HG02623 (cell line): ENCODE data around the gene ZEB2.

Source experiments
- ATAC-seq: cut with Tn5 transposase; IDR thresholded peaks from one replicate; pipeline ENCODE4 v1.9.1; 2021; ENCODE audit warnings: moderate library complexity; ENCODE audit not compliant: unreplicated experiment

The ZEB2 gene

GRCh38 chr2:144519934-144520731 lies at the start of gene ZEB2:
ZEB2 (minus strand) TSS chr2:144520119; CDS start chr2:144517350, 2,769 bp downstream.
- ATAC-seq: no peak

GRCh38 chr2:144567745-144568144 lies 47.8 kb upstream of the ZEB2 start:
- no peak for ATAC-seq

GRCh38 chr2:144566448-144566847 lies 46.5 kb upstream of the ZEB2 start:
- ATAC-seq: no peak

GRCh38 chr2:144560251-144560650 lies 40.3 kb upstream of the ZEB2 start:
- ATAC-seq: no peak

- ATAC-seq: no peak
These were observed 39.8 kb upstream of the ZEB2 start for GRCh38 chr2:144559681-144560080.

- no peak for ATAC-seq
These were observed 39.3 kb upstream of the ZEB2 start for GRCh38 chr2:144559242-144559641.

GRCh38 chr2:144554492-144555210 lies 34.7 kb upstream of the ZEB2 start:
- ATAC-seq: no peak

GRCh38 chr2:144553379-144553778 lies 33.5 kb upstream of the ZEB2 start:
- ATAC-seq: no peak

GRCh38 chr2:144552821-144553220 lies 32.9 kb upstream of the ZEB2 start:
- ATAC-seq: no peak

GRCh38 chr2:144550911-144551310 lies 31.0 kb upstream of the ZEB2 start:
- no peak for ATAC-seq

GRCh38 chr2:144550084-144550483 lies 30.2 kb upstream of the ZEB2 start:
- ATAC-seq: no peak

- peak; percentile 74 for ATAC-seq
These were observed 28.7 kb upstream of the ZEB2 start for GRCh38 chr2:144548532-144549191.

GRCh38 chr2:144548088-144548487 lies 28.2 kb upstream of the ZEB2 start:
- ATAC-seq: no peak

GRCh38 chr2:144547494-144547893 lies 27.6 kb upstream of the ZEB2 start:
- no peak for ATAC-seq

GRCh38 chr2:144546933-144547332 lies 27.0 kb upstream of the ZEB2 start:
- ATAC-seq: no peak

GRCh38 chr2:144545787-144546186 lies 25.9 kb upstream of the ZEB2 start:
- no peak for ATAC-seq

GRCh38 chr2:144544053-144544452 lies 24.1 kb upstream of the ZEB2 start:
- ATAC-seq: no peak

GRCh38 chr2:144541396-144541795 lies 21.5 kb upstream of the ZEB2 start:
- no peak for ATAC-seq

- ATAC-seq: no peak
These were observed 19.4 kb upstream of the ZEB2 start for GRCh38 chr2:144539289-144539782.

GRCh38 chr2:144535300-144535699 lies 15.4 kb upstream of the ZEB2 start:
- no peak for ATAC-seq

- no peak for ATAC-seq
These were observed 13.3 kb upstream of the ZEB2 start for GRCh38 chr2:144533221-144533620.

- no peak for ATAC-seq
These were observed 10.7 kb upstream of the ZEB2 start for GRCh38 chr2:144530596-144530995.
